HepG2 (cell line): ENCODE results near the gene INTS4. TPM values are rescaled to one million over a fixed set of nuclear protein-coding genes. Genes with fewer than 3 reads are reported as not detected.

ENCODE experiments used
- ADNP ChIP-seq: sonication (generic); formaldehyde crosslinking; IDR thresholded peaks from 2 replicates; pipeline ENCODE4 v1.4.0; 2020; ENCODE audit warnings: missing genetic modification reagents
- GLMP ChIP-seq: sonication (generic); formaldehyde crosslinking; IDR thresholded peaks from 2 replicates; pipeline ENCODE4 v1.9.0; 2021; ENCODE audit warnings: missing genetic modification reagents, mild to moderate bottlenecking, borderline replicate concordance
- KLF13 ChIP-seq: sonication (generic); formaldehyde crosslinking; IDR thresholded peaks from 2 replicates; pipeline ENCODE4 v1.4.0; 2020; ENCODE audit warnings: mild to moderate bottlenecking, missing genetic modification reagents
- PAWR ChIP-seq: sonication (generic); formaldehyde crosslinking; IDR thresholded peaks from 2 replicates; pipeline ENCODE4 v1.4.0; 2020; ENCODE audit warnings: missing genetic modification reagents, mild to moderate bottlenecking, borderline replicate concordance
- RFX5 ChIP-seq: IDR thresholded peaks from 2 replicates; pipeline ENCODE4 v1.6.1; 2011; ENCODE audit warnings: low read depth, low read length, improper control_type of control experiment
- SP4 ChIP-seq: sonication (generic); formaldehyde crosslinking; IDR thresholded peaks from 2 replicates; pipeline ENCODE4 v1.8.1; 2023; ENCODE audit warnings: mild to moderate bottlenecking, missing genetic modification reagents
- SRF ChIP-seq: IDR thresholded peaks from 2 replicates; pipeline ENCODE4 v1.6.1; 2011; ENCODE audit warnings: mild to moderate bottlenecking, low read depth, low read length, moderate library complexity
- TEAD2 ChIP-seq: sonication (generic); formaldehyde crosslinking; IDR thresholded peaks from 2 replicates; pipeline ENCODE4 v1.9.0; 2021; ENCODE audit warnings: missing genetic modification reagents
- ZNF232 ChIP-seq: sonication (generic); formaldehyde crosslinking; IDR thresholded peaks from 2 replicates; pipeline ENCODE4 v1.4.0; 2020; ENCODE audit warnings: missing genetic modification reagents, borderline replicate concordance
- ZNF7 ChIP-seq: IDR thresholded peaks from 2 replicates; pipeline ENCODE4 v1.6.1; 2016; ENCODE audit warnings: missing biosample characterization, missing genetic modification reagents
- ZNF737 ChIP-seq: sonication (generic); formaldehyde crosslinking; IDR thresholded peaks from 2 replicates; pipeline ENCODE4 v1.5.0; 2020; ENCODE audit warnings: missing genetic modification reagents, mild to moderate bottlenecking, borderline replicate concordance
- ZNF770 ChIP-seq: sonication (generic); formaldehyde crosslinking; IDR thresholded peaks from 2 replicates; pipeline ENCODE4 v1.5.0; 2020; ENCODE audit warnings: mild to moderate bottlenecking, missing genetic modification reagents
- polyA plus RNA-seq, 8 experiments: library from polyadenylated mRNA; depleted of rRNA in 3 of 8; stranded (reverse) in 7 of 8; unstranded in 1 of 8; fragments of >200 nt; fragmentation: Illumina TruSeq in 4 of 8; extraction: Trizol in 4 of 8; gene quantifications; 2 replicates each; pipeline versions ENCODE4 v1.2.1 to v1.2.3, GENCODE V29; 2011 to 2016; ENCODE audit warnings: low read depth in 4 of 8, missing spikeins in 1 of 8, mixed read lengths in 1 of 8; ENCODE audit not compliant: insufficient read depth in 1 of 8
- total RNA-seq, 5 experiments: library from RNA; depleted of rRNA; stranded (reverse); fragments of >200 nt; fragmentation: Illumina TruSeq; extraction: Trizol; gene quantifications; 2 replicates each; pipeline ENCODE4 v1.2.3, GENCODE V29; 2016; ENCODE audit warnings: low read depth in 1 of 5
- TF ChIP-seq, protein P1 (sequence below), 2 experiments: sonication (generic) in 1 of 2; formaldehyde crosslinking in 1 of 2; IDR thresholded peaks; 2 replicates each; pipeline versions ENCODE4 v1.4.0 to v1.6.1; 2016 to 2020; ENCODE audit warnings: borderline replicate concordance in 1 of 2, low read depth in 1 of 2, mild to moderate bottlenecking in 1 of 2, missing genetic modification reagents in 1 of 2
- TF ChIP-seq, protein P2 (sequence below): sonication (generic); formaldehyde crosslinking; IDR thresholded peaks from 2 replicates; pipeline ENCODE4 v1.4.0; 2020; ENCODE audit warnings: missing genetic modification reagents

INTS4 gene
- total and polyA plus RNA-seq, 2 of the 13 experiments (the other 11 are each of a cell fraction or from before 2014, with no cell fraction given), result 37.3 to 44.8 TPM

- TF ChIP-seq, protein P1, sequence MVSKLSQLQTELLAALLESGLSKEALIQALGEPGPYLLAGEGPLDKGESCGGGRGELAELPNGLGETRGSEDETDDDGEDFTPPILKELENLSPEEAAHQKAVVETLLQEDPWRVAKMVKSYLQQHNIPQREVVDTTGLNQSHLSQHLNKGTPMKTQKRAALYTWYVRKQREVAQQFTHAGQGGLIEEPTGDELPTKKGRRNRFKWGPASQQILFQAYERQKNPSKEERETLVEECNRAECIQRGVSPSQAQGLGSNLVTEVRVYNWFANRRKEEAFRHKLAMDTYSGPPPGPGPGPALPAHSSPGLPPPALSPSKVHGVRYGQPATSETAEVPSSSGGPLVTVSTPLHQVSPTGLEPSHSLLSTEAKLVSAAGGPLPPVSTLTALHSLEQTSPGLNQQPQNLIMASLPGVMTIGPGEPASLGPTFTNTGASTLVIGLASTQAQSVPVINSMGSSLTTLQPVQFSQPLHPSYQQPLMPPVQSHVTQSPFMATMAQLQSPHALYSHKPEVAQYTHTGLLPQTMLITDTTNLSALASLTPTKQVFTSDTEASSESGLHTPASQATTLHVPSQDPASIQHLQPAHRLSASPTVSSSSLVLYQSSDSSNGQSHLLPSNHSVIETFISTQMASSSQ (IDR thresholded peaks at IDR 0.05; ENCODE audit: low read depth), result no peak
- TF ChIP-seq, protein P1 (CRISPR knock-in tag; IDR thresholded peaks at IDR 0.05; ENCODE audit: borderline replicate concordance), result peak; percentile 6; the same call in 1 of the 2 replicates
- peak; percentile 62; the same call in 1 of the 2 replicates for TF ChIP-seq ADNP (CRISPR knock-in tag)
- TF ChIP-seq TEAD2 (CRISPR knock-in tag), result no peak
- TF ChIP-seq, protein P2, sequence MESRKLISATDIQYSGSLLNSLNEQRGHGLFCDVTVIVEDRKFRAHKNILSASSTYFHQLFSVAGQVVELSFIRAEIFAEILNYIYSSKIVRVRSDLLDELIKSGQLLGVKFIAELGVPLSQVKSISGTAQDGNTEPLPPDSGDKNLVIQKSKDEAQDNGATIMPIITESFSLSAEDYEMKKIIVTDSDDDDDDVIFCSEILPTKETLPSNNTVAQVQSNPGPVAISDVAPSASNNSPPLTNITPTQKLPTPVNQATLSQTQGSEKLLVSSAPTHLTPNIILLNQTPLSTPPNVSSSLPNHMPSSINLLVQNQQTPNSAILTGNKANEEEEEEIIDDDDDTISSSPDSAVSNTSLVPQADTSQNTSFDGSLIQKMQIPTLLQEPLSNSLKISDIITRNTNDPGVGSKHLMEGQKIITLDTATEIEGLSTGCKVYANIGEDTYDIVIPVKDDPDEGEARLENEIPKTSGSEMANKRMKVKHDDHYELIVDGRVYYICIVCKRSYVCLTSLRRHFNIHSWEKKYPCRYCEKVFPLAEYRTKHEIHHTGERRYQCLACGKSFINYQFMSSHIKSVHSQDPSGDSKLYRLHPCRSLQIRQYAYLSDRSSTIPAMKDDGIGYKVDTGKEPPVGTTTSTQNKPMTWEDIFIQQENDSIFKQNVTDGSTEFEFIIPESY (CRISPR knock-in tag), result no peak
- TF ChIP-seq KLF13 (CRISPR knock-in tag), result no peak
- TF ChIP-seq RFX5, result no peak
- no peak for TF ChIP-seq ZNF232 (CRISPR knock-in tag)
- no peak for TF ChIP-seq GLMP
- no peak for TF ChIP-seq PAWR (CRISPR knock-in tag)
- TF ChIP-seq SP4 (CRISPR knock-in tag), result no peak
- TF ChIP-seq ZNF770 (CRISPR knock-in tag), result peak; percentile 99
- no peak for TF ChIP-seq ZNF737
- TF ChIP-seq ZNF7, result no peak
- TF ChIP-seq SRF, result no peak
- TF ChIP-seq, all 625 proteins: peak for 13
These were observed 29.0 kb upstream of the INTS4 start (continued) for GRCh38 chr11:78023426-78023825.
